Chondrocyte (in vitro differentiated cells): ENCODE measurements around the gene ASTN2. TPM values are rescaled to one million over a fixed set of nuclear protein-coding genes. Genes with fewer than 3 reads are reported as not detected.

ENCODE experiments used
- DNase-seq: peaks from one replicate; pipeline ENCODE4 v3.0.0; 2021; ENCODE audit warnings: mixed read lengths, low spot score
- H3K27ac Mint-ChIP-seq: one replicate; pipeline ENCODE4 v1.8.0; 2021; ENCODE audit warnings: mild to moderate bottlenecking, moderate library complexity, mixed read lengths; ENCODE audit not compliant: unreplicated experiment
- H3K27me3 Mint-ChIP-seq: 2 replicates; pipeline ENCODE4 v1.8.0; 2021; ENCODE audit warnings: low read depth, mixed read lengths
- H3K36me3 Mint-ChIP-seq: 2 replicates; pipeline ENCODE4 v1.8.0; 2021; ENCODE audit warnings: low read depth, mixed read lengths
- H3K4me1 Mint-ChIP-seq: 2 replicates; pipeline ENCODE4 v1.8.0; 2021; ENCODE audit warnings: low read depth, mild to moderate bottlenecking, mixed read lengths
- H3K4me3 Mint-ChIP-seq: one replicate; pipeline ENCODE4 v1.8.0; 2021; ENCODE audit warnings: mild to moderate bottlenecking, moderate library complexity, mixed read lengths; ENCODE audit not compliant: unreplicated experiment
- H3K9me3 Mint-ChIP-seq: 2 replicates; pipeline ENCODE4 v1.8.0; 2021; ENCODE audit warnings: low read depth, mixed read lengths
- total RNA-seq: library from RNA; stranded (reverse); gene quantifications from 3 replicates; pipeline ENCODE4 v1.2.1, GENCODE V29; 2021
- TF ChIP-seq, protein P1 (sequence below): fragments of 200-600 bp; sonication (generic); IDR thresholded peaks from 2 replicates; pipeline ENCODE4 v1.5.0; 2021; ENCODE audit warnings: antibody characterized with exemption, mild to moderate bottlenecking, moderate library complexity

The ASTN2 gene
- total RNA-seq, 1 donor from 2014 or later: 3.6 TPM

DNA sequence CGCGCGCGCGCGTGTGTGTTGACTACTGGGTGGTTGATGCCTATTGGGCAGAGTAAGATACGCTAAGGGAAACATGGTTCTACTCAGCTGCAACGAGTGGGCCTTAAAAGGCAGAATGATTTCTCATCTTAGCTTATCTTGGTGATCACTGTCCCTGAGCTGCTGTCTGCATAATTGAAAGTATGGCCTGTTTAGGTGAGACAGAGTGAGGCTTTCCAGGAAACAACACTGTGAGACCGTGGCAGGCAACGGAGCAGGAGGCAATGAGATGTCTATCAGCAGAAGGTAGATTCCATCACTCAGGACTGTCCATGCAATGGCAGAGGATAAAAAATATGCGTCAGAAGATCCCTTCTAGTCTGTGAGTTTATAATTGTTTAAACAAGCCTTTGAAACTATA is 450.6 kb downstream of the ASTN2 start:
- Mint-ChIP-seq H3K27me3 (no peaks in the 10 kb centered on the region), H3K4me1 (no peaks in the 10 kb centered on the region), H3K36me3 (no peaks in the 10 kb centered on the region), H3K27ac (no peak overlapping the region), H3K9me3 (peaks cover 4% of the 10 kb centered on the region), H3K4me3 (no peak overlapping the region)
- TF ChIP-seq, protein P1, sequence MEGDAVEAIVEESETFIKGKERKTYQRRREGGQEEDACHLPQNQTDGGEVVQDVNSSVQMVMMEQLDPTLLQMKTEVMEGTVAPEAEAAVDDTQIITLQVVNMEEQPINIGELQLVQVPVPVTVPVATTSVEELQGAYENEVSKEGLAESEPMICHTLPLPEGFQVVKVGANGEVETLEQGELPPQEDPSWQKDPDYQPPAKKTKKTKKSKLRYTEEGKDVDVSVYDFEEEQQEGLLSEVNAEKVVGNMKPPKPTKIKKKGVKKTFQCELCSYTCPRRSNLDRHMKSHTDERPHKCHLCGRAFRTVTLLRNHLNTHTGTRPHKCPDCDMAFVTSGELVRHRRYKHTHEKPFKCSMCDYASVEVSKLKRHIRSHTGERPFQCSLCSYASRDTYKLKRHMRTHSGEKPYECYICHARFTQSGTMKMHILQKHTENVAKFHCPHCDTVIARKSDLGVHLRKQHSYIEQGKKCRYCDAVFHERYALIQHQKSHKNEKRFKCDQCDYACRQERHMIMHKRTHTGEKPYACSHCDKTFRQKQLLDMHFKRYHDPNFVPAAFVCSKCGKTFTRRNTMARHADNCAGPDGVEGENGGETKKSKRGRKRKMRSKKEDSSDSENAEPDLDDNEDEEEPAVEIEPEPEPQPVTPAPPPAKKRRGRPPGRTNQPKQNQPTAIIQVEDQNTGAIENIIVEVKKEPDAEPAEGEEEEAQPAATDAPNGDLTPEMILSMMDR: no peak
- no peak for DNase-seq

DNA sequence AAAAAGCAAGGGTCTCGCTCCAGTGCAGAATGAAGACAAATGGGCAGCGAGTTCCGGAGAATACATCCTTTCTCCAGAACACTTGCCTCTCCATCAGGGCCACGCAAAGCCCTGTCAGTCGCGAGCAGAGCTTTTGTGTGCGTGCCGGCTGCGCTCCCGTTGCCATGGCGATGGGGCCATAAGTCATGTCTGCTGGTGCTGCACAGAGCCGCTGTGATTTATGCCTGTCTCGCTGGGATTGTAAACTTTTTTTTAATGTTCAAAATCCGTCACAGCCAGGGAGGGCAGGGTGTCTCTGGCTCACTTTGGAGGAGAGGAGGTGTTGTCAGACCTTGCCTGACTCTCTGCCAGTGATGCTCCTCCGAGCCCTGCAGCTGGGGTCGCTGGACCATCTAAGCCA is 455.0 kb downstream of the ASTN2 start:
- Mint-ChIP-seq H3K4me1 (no peaks in the 10 kb centered on the region), H3K4me3 (no peak overlapping the region), H3K9me3 (peaks cover 4% of the 10 kb centered on the region), H3K27me3 (peaks cover 1% of the 10 kb centered on the region), H3K36me3 (no peaks in the 10 kb centered on the region), H3K27ac (no peak overlapping the region)
- DNase-seq: no peak
- TF ChIP-seq, protein P1: no peak

DNA sequence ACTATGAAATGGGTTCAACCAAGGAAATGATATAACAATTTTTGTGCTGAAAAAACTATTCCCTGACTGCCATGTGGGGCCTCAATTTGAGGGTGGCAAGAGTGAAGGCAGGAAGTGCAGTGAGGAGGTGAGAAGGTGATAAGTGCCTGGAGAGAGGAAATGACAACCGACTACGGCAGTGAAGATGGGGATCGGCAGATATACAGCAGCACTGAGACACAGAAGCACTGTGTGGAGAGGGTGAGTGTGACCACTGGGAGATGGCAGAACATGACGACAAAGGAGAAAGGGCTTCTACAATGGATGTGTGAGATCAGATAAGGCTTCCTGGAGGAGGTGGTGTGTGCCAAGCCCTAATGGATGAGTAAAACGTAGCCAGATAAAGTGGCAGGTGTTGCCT is 456.0 kb downstream of the ASTN2 start:
- TF ChIP-seq, protein P1: no peak
- Mint-ChIP-seq H3K27ac (no peak overlapping the region), H3K4me3 (no peak overlapping the region), H3K9me3 (peaks cover 4% of the 10 kb centered on the region), H3K4me1 (no peaks in the 10 kb centered on the region), H3K27me3 (peaks cover 1% of the 10 kb centered on the region), H3K36me3 (no peaks in the 10 kb centered on the region)
- no peak for DNase-seq

DNA sequence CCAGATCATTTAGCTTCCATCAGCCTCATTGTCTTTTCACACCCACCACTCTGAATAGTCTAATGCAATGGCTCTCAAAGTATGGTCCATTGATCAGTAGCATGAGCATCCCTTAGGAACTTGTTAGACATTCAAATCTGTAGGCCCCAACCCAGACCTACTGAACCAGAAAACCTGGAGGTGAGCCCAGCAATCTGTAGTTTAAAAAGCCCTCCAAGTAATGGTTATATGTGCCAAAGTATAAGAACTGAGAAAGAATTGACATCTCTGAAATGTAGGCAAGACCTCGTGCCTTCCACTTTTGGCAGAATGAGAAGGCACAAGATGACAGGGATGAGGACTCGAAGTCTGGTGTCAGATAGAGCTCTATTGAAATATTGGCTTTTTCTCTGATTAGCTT is 460.1 kb downstream of the ASTN2 start:
- Mint-ChIP-seq H3K27ac (no peak overlapping the region), H3K4me3 (no peak overlapping the region), H3K4me1 (no peaks in the 10 kb centered on the region), H3K36me3 (no peaks in the 10 kb centered on the region), H3K27me3 (peaks cover 1% of the 10 kb centered on the region), H3K9me3 (no peaks in the 10 kb centered on the region)
- TF ChIP-seq, protein P1: no peak
- DNase-seq: no peak

DNA sequence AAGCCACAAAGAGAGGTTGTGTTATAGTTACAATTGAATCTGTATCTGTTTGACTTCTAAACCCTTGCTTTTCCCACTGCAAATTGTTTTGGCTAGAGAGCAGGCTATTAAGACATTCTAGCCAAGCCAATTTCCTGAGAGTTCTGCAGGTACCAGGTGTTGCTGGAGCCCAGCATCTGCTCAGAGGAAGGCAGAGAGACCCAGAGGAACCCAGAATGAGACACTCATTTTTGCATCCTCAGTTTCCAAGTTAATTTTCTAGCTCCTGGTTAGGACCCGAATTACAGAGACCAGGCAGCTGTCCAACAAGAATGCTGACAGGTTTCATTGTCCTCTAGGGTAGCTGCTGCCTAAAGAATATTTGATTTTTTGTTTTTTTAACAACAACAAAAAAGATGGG is 461.6 kb downstream of the ASTN2 start:
- no peak overlapping the region for H3K27ac Mint-ChIP-seq

More for the DNA sequence above, 461.6 kb downstream of the ASTN2 start:
- peaks cover 1% of the 10 kb centered on the region for H3K27me3 Mint-ChIP-seq
- TF ChIP-seq, protein P1: no peak
- no peak for DNase-seq
- no peaks in the 10 kb centered on the region for H3K9me3 Mint-ChIP-seq
- no peak overlapping the region for H3K4me3 Mint-ChIP-seq
- no peaks in the 10 kb centered on the region for H3K4me1 Mint-ChIP-seq
- H3K36me3 Mint-ChIP-seq: no peaks in the 10 kb centered on the region
